ENCODE data around the gene ARHGAP22.

Gene ARHGAP22

GRCh38 chr10:48606530-48607355, 1.9 kb upstream of the ARHGAP22 start:
- DNase-seq, result no peak

- DNase-seq, result no peak
These were observed 1.1 kb upstream of the ARHGAP22 start for GRCh38 chr10:48605786-48606529.

GRCh38 chr10:48604039-48604990, 558 bp downstream of the ARHGAP22 start:
- DNase-seq, result no peak

- DNase-seq, result no peak
These were observed 1.3 kb downstream of the ARHGAP22 start for GRCh38 chr10:48603421-48604038.

GRCh38 chr10:48602401-48603135, 2.3 kb downstream of the ARHGAP22 start:
- DNase-seq, result no peak

- no peak for DNase-seq
These were observed 3.1 kb downstream of the ARHGAP22 start for GRCh38 chr10:48601789-48602188.

- no peak for DNase-seq
These were observed 4.0 kb downstream of the ARHGAP22 start for GRCh38 chr10:48600645-48601505.

GRCh38 chr10:48599830-48600134, 5.1 kb downstream of the ARHGAP22 start:
- no peak for DNase-seq

- DNase-seq, result no peak
These were observed 5.7 kb downstream of the ARHGAP22 start for GRCh38 chr10:48598936-48599829.

- DNase-seq, result no peak
These were observed 6.5 kb downstream of the ARHGAP22 start for GRCh38 chr10:48598243-48598935.

- DNase-seq, result no peak
These were observed 9.3 kb downstream of the ARHGAP22 start for GRCh38 chr10:48595539-48595932.

GRCh38 chr10:48594803-48595538, 9.9 kb downstream of the ARHGAP22 start:
- no peak for DNase-seq

- no peak for DNase-seq
These were observed 10.5 kb downstream of the ARHGAP22 start for GRCh38 chr10:48594371-48594770.

GRCh38 chr10:48592346-48592745, 12.5 kb downstream of the ARHGAP22 start:
- DNase-seq, result no peak

GRCh38 chr10:48590945-48591344, 13.9 kb downstream of the ARHGAP22 start:
- DNase-seq, result no peak

GRCh38 chr10:48589266-48589665, 15.6 kb downstream of the ARHGAP22 start:
- no peak for DNase-seq

- no peak for DNase-seq
These were observed 17.1 kb downstream of the ARHGAP22 start for GRCh38 chr10:48587819-48588218.

- DNase-seq, result no peak
These were observed 17.8 kb downstream of the ARHGAP22 start for GRCh38 chr10:48587101-48587500.

GRCh38 chr10:48582970-48583369, 21.9 kb downstream of the ARHGAP22 start:
- no peak for DNase-seq
